Activated CD8-positive, alpha-beta memory T cell treated with anti-CD3 and anti-CD28 coated beads, Interleukin-2, amount 50 U/mL, for 4 hours (primary cell): ENCODE measurements around the gene GOSR2.
"Not testable (repeated sequence)": the region's sequence is repeated elsewhere in the genome, so short reads cannot be mapped to it uniquely, and the experiment has no call there.

ENCODE experiments used
- DNase-seq: peaks from one replicate; pipeline ENCODE4 v3.0.0-alpha.2; 2020

GOSR2 gene

DNA sequence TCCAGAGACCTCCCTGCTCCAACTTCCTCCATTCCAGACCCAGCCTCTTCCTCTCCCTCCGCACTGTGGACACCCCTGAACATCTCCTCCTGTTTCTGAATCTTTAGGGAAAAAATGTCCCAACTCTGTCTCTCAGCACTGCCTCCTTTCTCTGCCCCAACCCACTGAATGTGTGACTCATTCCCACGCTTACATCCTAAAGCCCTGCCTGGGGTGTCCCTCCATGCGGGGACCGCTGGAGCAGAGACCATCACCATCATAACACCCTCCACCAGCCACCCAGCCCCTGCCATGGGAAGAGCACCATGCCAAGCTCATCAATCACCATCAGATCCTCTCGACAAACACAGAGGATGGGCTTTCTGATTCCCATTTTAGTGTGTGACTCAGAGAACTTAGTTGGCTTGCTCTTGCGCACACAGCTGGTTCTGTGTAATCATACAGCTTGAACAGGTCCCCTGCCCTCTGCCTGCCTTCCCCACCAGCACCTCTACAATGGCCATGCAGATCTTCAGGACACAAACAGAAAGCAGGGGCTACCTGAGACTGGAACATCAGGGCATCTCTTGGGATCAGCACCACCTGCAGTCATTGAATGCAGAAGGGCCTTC, 45.4 kb downstream of the GOSR2 start:
- DNase-seq, result no peak

DNA sequence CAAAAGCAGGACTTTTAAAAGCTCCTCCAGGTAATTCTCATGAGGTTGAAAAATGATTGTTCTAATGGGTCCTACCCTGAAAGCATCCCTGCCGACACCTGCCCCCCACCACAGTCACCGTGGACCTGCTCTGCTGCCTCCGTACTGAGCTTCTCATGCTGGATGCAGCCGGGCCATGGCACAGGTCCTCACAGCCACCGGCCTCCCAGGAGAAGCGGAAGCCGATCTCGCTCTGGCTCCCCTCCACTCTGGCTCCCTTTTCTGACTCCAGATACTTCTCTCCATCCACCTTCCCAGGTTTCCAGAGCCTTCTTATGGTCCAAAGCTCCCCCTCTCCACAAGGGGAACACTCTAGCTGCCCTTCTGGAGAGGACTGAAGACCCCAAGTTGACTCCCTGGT, 45.9 kb downstream of the GOSR2 start:
- no peak for DNase-seq

DNA sequence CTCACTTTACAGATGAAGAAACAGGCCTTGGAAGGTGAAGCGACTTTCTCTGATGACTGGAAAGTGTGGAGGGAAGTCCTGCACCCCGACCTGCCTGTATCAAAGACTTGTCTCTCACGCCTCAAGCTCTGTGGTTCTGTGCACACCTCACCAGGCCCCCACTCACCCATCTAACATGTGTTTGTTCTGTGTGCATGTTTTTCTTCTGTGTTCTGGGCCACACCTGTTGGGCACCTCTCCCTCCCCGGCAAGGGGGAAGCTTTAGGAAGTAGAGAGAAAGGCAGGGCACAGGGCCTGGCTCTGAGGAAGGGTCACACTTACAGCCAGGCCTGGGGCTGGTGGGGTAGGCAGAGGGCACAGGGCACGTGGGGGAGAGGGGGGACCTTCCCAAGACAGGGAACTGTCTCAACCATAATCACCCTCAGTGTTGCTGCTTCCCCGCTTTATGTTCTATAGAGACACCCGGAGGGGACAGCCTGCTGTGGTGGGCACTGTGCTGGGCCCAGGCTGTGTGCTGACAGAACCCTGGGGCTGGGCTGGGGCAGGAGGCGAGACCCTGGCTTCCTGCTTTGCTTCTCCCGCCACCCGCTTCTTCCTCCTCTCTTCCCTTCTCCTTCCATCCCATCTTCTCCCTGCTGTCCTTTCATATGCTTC, 48.8 kb downstream of the GOSR2 start:
- DNase-seq, result no peak

DNA sequence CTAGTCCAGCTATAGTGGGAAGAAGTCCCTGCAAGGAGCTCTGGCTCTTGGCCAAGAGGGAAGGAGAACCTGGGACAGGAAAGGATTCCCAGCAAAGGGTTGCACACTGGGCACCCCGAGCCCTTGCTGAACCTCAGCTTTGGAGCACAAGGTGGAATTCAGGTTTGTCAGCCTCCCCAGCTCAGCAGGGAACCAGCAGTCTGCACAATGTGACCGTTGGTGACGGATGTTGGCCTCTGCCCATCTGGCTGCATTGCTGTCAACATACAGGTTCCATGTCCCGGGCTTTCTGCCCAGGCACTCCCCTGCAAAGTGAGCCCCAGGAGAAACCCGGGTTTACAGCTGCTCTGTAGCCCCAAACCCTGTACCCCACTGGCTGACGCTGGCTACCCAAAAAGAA, 49.4 kb downstream of the GOSR2 start:
- DNase-seq, result no peak

DNA sequence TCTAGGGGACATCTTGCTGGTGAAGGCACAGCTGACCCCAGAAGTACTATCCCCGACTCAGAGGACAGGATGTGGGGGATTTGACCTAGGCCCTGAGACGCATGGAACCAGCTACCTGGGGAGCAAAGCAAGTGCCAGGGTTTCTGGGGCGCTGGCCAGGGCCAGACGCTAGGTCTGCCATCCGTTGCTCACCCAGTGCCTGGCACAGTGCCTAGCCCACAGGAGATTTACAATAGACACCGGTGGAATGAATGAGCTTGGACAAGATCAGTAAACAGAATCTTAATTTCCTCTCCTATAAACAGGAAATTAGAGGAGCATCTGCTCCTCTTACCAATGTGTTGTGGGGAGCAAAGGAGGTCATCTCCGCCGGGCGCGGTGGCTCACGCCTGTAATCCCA, 51.1 kb downstream of the GOSR2 start:
- no peak for DNase-seq

DNA sequence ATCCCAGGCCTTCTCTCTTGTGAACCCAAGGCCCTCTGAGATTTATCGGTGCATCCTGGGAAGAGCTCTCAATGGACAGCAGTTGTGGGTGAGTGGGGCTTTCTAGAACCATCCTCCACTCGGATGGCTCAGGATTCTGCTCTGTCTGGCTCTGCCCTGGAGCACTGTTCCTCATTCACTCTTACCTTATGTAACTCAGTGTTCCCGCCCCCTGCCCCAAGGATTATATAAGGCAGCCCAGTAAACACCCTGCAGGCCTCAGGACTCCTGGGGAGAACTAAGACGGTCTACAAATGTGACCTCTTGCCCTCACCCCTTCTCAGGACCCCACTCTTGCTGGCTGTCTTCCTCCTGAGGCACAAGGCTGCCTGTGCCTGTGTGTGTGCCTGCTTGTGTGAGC, 52.3 kb downstream of the GOSR2 start:
- no peak for DNase-seq

DNA sequence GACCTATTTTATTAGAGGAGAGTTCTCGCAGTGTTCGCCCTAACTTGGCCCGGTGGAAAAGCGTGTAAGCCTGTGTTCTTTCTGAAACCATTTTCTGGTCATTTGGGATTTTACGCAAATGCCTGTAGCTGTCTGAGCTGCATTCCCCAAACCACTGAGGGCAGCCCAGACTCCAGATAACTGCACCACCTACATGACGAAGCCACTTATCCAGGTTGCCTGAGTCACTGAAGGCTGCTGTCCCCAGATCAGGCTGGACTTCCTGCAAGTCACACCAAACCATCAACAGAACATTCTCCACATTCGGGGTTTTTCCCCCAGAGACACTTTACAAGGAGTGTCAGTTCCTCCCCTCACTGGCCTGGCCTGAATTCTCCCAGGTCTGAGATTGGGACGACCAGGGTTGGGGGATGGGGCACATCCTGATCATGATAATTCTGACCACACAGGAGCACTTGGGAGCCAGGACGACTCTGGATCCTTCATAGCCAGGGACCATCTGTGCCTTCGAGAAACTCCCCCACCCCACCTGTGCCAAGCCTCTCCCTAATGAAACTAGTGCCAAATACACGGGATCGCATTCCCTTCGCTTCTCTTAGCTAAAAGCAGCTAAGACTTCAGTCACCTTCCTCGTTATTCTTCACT, 53.8 kb downstream of the GOSR2 start:
- DNase-seq, result no peak

DNA sequence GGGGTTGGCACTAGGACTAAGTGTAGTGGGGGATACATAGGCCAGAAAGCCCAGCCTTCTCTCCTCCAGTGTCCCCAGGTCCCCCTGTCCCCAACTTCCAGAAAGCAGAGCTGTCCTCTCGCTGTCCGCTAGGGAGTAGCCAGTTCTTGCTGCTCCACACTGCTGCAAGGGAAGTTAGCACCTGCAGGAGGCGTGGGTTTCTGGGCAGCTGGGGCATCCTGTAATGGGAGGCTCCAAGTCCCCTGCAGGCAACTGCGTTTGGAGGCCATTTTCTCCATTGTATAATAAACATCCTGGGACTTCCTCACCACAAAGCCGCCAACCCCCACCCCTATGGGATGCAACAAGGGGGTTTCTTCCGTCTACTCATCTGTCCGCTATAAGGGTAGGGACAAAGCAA, 54.4 kb downstream of the GOSR2 start:
- DNase-seq, result no peak

DNA sequence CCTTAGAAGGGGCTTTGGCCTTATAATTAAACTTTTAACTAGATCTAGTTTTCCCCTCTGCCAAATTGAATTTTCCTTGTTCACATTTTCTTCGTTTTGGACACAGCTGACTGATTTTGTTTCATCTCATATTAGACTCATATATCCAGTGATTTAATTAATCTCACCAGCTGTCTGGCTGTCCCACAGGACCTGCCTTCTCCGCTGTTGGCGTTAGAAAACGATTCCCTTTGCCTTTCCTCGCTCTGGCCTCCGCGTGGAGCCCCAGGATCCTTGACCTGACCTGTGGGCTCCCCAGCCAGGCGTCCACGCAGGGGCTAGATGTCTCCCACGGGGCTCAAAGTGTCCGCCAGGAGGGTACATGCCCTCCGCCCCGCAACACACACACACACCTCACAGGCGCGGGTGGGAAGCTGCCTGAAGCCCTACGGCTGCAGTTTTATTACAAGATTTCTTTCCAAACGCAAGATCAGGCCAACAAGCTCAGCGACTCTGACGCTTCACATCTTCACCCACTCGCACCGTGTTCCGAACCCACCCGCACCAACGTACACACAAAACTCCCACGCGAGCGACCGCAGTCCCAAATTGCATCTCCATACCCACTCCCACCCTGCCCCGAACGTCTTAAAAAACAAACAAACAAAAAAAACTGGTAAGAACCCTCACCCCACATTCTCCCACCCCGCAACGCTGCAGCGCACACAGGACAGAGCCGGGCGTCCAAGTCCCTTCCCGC, 55.0 kb downstream of the GOSR2 start:
- DNase-seq, result no peak

DNA sequence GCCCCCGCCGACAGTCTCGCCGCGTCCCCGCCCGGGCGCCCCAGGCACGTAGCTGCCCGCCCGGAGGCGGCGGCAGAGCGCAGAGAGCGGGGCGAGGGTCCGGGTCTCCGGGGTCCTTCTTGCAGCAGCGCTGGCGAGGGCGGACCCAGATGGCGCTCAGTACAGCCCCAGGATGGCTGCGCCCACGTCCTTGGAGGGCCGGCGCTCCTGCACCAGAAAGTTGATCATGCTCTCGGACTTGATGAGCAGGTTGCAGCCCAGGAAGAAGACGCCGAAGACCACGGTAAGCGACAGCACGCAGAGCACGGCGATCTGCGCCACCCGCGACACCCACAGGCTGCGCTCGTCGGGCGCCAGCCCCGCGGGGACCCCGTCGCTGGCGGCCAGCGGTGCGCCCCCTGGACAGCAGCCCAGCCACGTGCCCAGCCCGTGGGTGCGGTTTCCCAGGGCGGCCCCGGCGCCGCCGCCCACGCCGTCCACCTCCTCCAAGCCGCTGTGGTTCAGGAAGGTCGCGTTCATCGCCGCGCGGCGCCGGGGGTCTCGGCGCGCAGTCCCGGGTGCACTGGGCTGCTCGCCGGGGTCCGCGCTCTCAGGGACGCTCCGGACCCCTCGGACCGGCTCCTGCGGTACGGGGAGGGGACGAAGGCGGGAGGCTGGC, 55.7 kb downstream of the GOSR2 start:
- DNase-seq, result no peak

DNA sequence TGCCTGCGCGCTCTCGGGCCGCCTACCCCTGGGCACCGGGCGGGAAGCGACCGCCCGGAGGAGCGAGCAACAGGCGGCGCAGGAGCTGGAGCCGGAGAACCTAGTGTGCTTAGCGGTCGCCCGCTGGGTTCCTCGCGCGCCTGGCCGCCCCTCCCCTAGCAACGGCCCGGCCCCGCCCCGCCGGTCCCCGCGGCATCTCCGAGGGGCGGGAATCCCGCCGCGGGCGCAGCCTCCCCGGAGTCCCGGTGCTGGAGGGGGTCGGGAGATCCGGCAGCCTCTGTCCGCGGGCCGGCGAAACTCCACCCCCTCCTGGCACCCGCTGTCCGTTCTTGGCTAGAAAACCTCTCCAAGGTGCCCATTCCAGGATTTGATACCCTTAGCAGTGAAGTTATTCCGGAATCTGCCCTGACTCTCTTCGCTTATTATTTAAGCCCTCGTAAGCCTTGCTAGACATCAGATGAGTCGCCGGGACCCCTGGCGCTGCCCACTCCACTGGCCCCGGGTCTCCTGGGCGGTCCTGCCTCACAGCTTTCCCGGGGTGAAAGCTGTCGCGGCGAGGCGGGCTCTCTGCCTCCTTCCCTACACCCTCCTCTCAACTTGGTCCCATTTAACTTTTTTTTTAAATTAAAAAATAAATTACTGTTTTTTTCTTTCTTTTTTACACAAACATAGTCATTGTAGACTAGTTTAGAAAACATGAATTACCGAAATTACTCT, 56.3 kb downstream of the GOSR2 start, which contains the start of gene RPRML:
RPRML (minus strand) TSS at position 107 of the 717 bp plus-strand sequence. CDS start 246 bp downstream, outside the sequence.
- DNase-seq, result peak; percentile 34

DNA sequence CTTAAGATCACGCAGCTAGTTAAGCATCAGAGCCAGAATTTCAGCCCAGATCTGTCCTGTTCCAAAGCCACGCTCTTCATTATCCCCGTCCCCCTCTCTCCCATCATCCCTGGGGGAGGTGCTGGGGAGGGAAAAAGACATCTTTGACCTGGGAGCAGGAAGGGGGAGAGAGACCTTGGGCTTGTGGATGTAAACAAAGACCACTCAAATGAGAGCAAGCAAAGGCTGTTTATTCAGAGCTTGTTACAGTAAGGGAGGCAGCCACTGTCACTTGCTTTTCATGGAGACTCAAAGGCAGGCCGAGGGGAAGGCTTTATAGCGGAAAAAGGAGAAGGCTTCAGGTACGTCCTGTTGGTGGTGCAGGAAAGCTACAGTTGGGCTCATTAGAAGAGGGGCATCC, 59.6 kb downstream of the GOSR2 start:
- DNase-seq, result no peak

DNA sequence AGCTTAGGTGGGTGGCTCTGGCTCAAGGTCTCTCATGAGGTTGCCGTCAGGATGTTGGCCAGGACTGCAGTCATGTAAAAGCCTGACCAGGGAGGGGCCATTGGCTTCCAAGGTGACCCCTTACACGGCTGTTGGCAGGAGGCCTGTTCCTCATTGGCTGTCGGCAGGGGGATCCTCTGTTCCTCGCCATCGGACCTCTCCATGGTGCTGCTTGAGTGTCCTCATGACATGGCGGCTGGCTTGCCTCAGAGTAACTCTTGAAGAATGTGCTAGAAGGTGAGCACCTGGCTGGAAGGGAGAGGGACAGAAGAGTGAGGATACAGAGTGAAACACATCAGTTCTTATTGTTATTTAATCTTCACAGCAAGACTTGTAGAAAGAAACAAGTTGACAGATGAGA, 60.8 kb downstream of the GOSR2 start:
- no peak for DNase-seq

DNA sequence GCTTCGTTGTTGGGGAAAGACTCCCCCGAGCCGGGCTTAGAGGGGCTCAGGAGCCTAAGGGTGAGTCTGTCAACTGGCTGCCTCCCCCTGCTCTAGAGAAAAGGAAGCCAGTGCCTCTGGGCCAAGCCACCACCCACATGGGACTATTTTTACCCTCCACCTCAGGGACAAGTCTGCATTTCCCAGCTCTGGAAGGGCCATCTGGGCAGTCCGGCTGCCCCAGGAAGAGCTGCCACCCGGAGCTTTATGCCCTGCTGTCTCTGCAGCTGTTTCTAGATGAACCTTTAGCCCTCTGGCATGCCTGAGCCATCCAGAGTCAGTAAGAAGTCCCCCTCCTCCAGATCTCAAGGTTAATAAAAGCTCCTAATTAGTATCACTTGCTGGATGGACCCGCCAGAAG, 61.4 kb downstream of the GOSR2 start:
- DNase-seq, result no peak

DNA sequence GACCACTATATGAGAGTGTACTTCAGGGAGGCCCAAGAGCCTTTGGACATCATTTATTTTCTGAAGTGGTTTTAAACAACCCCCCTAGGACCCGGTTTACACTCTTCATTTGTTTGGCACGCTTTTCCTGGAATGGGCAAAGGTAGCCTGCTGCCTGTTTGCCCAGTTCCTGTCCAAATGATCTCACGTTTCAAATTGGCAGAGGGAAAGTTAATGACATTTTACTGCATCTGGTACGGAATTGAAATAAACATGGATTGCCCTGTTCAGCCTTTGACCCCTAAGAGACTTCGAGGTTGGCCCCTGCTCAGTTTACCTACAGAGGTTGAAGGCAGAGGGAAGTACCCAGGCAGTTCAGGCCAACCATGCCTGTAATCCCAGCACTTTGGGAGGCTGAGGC, 61.9 kb downstream of the GOSR2 start:
- no peak for DNase-seq

DNA sequence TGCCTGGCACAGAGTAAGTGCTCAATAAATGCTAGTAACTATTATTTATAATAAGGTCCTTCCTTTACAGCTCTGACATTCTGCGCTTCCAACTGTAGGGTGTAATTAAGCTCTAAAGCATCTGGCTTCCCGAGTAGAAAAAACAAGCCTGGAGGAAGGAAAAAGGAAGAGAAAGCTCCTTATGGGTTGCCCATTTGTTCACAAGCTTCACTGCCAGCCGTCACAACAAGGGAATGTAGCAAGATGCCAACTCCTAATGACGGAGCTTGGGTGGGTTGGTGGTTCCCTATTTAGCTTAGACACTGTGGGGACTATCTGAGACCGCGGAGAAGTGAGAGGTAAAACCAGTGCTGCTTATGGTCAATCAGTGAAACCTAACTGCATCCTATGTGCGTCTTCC, 63.4 kb downstream of the GOSR2 start:
- no peak for DNase-seq

DNA sequence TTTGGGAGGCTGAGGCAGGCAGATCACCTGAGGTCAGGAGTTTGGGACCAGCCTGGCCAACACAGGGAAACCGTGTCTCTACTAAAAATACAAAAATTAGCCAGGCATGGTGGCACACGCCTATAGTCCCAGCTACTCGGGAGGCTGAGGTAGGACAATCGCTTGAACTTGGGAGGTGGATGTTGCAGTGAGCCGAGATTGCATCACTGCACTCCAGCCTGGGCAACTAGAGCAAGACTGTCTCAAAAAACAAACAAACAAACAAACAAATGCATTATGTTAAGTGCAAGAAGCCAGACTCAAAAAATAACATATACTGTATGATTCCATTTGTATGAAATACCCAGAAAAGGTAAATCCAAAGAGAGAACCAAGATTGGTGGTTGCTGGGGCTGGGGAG, 65.0 kb downstream of the GOSR2 start:
- DNase-seq, result not testable (repeated sequence)

DNA sequence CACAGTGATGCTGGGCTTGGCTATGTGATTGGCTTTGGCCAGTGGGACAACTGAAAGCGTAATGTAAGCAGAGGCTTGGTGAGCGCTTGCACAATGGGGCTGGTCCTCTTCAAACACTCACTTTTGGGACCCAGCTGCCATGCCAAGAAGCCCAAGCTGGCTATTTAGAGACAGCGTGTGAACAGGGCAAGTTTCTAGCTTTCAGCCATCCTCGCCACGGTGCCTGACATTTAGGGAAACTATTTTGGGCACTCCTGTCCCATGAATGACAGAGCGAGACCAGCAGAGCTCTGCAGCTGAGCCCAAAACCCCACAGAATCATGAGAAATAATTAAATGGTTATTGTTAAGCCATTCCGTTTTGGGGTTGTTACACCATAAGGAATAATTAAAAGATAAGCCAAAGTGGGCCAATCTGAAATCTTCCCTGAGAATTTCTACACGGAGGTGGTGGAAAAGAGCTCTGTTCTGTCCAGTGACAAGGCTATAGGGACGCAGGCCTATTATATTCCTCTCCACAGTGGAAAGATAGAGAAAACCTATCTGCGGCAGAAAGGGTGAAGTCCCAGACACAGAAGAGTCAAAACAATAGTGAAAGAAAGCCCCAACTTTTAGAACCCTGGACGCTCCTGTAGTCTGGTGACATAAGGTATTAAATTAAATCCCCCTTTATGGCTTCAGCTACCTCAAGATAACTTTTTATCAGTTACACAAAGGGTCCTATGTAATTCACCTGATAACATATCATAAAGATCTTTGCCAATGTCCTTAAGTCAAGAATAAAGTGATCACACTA, 66.9 kb downstream of the GOSR2 start:
- no peak for DNase-seq

DNA sequence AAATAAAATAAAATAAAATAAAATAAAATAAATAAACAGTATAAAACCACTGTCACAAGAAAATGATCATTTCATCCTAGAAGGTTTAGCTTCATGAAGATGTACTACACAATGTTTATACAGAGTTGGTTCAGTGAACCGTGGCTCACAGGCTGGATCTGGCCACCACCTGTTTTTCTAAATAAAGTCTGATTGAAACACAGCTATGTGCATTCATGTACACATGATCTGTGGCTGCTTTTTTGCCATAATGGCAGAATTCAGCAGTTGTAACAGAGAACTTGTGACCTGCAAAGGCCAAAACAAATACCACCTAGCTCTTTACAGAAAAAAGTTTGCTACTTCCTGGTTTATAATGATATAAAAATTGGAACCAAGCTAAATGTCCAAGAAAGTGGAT, 68.7 kb downstream of the GOSR2 start:
- no peak for DNase-seq
